ENCODE data around the gene TRAPPC14. TPM values are rescaled to one million over a fixed set of nuclear protein-coding genes. Genes with fewer than 3 reads are reported as not detected.
A peak's percentile ranks its signal among the peaks of the same experiment; 100 is the strongest.

TRAPPC14 gene
- total RNA-seq, 1 experiment from 2014 or later: 5.1 TPM

- peak in 1 of 2 experiments; percentile 65 for DNase-seq (ENCODE audit: low read depth in 1 of 2, low spot score in 2 of 2)
- Histone ChIP-seq H3K36me3 (peaks cover 12% of the 10 kb centered on the region), H3K27me3 (replicated peaks) (no peaks in the 10 kb centered on the region), H3K4me3 (peak overlapping the region; percentile 64), H3K9me3 (replicated peaks) (no peaks in the 10 kb centered on the region), H3K4me1 (replicated peaks) (peaks cover 9% of the 10 kb centered on the region), H3K27ac (peak overlapping the region; percentile 93; the same call in 1 of the 2 replicates)
These were observed 38.4 kb downstream of the TRAPPC14 start for GRCh38 chr7:100119970-100120732.

GRCh38 chr7:100119072-100119969 is 39.2 kb downstream of the TRAPPC14 start, which contains the start of the genes CNPY4 and TAF6:
TSS of gene CNPY4 (plus strand) at chr7:100119634. CDS start at chr7:100119745, 111 bp downstream.
TSS of gene TAF6 (minus strand) at chr7:100119358. CDS start at chr7:100114209, 5,149 bp downstream.
- H3K27me3 ChIP-seq (replicated peaks): no peaks in the 10 kb centered on the region
- peak; percentile 96 to 98 for DNase-seq (ENCODE audit: low read depth in 1 of 2, low spot score in 2 of 2)
- H3K4me1 ChIP-seq (replicated peaks): peaks cover 9% of the 10 kb centered on the region
- no peaks in the 10 kb centered on the region for H3K9me3 ChIP-seq (replicated peaks)
- peaks cover 15% of the 10 kb centered on the region for H3K36me3 ChIP-seq
- H3K27ac ChIP-seq: peak within 1 kb of the TSS; percentile 93
- H3K4me3 ChIP-seq: peak within 1 kb of the TSS; percentile 64

- Histone ChIP-seq H3K36me3 (peaks cover 22% of the 10 kb centered on the region), H3K4me1 (replicated peaks) (peaks cover 9% of the 10 kb centered on the region), H3K4me3 (peak overlapping the region; percentile 64), H3K27me3 (replicated peaks) (no peaks in the 10 kb centered on the region), H3K27ac (peak overlapping the region; percentile 93), H3K9me3 (replicated peaks) (no peaks in the 10 kb centered on the region)
- DNase-seq (ENCODE audit: low read depth in 1 of 2, low spot score in 2 of 2): no peak
These were observed 40.0 kb downstream of the TRAPPC14 start for GRCh38 chr7:100118388-100119071.

- H3K4me1 ChIP-seq (replicated peaks): peaks cover 1% of the 10 kb centered on the region
- no peaks in the 10 kb centered on the region for H3K9me3 ChIP-seq (replicated peaks)
- no peaks in the 10 kb centered on the region for H3K27me3 ChIP-seq (replicated peaks)
- no peak overlapping the region for H3K27ac ChIP-seq
- peaks cover 53% of the 10 kb centered on the region for H3K36me3 ChIP-seq
- H3K4me3 ChIP-seq: no peak overlapping the region
- DNase-seq (ENCODE audit: low read depth in 1 of 2, low spot score in 2 of 2): no peak
These were observed 43.5 kb downstream of the TRAPPC14 start for GRCh38 chr7:100115026-100115425.

GRCh38 chr7:100111914-100112313 is 46.6 kb downstream of the TRAPPC14 start:
- Histone ChIP-seq H3K27me3 (replicated peaks) (no peaks in the 10 kb centered on the region), H3K36me3 (peaks cover 70% of the 10 kb centered on the region), H3K9me3 (replicated peaks) (no peaks in the 10 kb centered on the region), H3K4me3 (no peak overlapping the region), H3K27ac (no peak overlapping the region), H3K4me1 (replicated peaks) (no peaks in the 10 kb centered on the region)
- DNase-seq (ENCODE audit: low read depth in 1 of 2, low spot score in 2 of 2): no peak

GRCh38 chr7:100111156-100111555 is 47.4 kb downstream of the TRAPPC14 start:
- H3K27ac ChIP-seq: no peak overlapping the region
- H3K36me3 ChIP-seq: peaks cover 76% of the 10 kb centered on the region
- H3K4me3 ChIP-seq: no peak overlapping the region
- H3K9me3 ChIP-seq (replicated peaks): no peaks in the 10 kb centered on the region
- H3K4me1 ChIP-seq (replicated peaks): no peaks in the 10 kb centered on the region
- DNase-seq (ENCODE audit: low read depth in 1 of 2, low spot score in 2 of 2): no peak
- H3K27me3 ChIP-seq (replicated peaks): no peaks in the 10 kb centered on the region

- Histone ChIP-seq H3K4me3 (no peak overlapping the region), H3K27ac (no peak overlapping the region), H3K4me1 (replicated peaks) (no peaks in the 10 kb centered on the region), H3K27me3 (replicated peaks) (no peaks in the 10 kb centered on the region), H3K9me3 (replicated peaks) (no peaks in the 10 kb centered on the region), H3K36me3 (peaks cover 82% of the 10 kb centered on the region)
- DNase-seq (ENCODE audit: low read depth in 1 of 2, low spot score in 2 of 2): no peak
These were observed 48.9 kb downstream of the TRAPPC14 start for GRCh38 chr7:100109521-100110163.

- DNase-seq (ENCODE audit: low read depth in 1 of 2, low spot score in 2 of 2): no peak
- Histone ChIP-seq H3K9me3 (replicated peaks) (no peaks in the 10 kb centered on the region), H3K4me1 (replicated peaks) (peaks cover 8% of the 10 kb centered on the region), H3K27ac (no peak overlapping the region), H3K4me3 (no peak overlapping the region), H3K36me3 (peaks cover 73% of the 10 kb centered on the region), H3K27me3 (replicated peaks) (no peaks in the 10 kb centered on the region)
These were observed 50.6 kb downstream of the TRAPPC14 start for GRCh38 chr7:100107890-100108289.

- H3K36me3 ChIP-seq: peaks cover 66% of the 10 kb centered on the region
- no peak for DNase-seq (ENCODE audit: low read depth in 1 of 2, low spot score in 2 of 2)
- no peaks in the 10 kb centered on the region for H3K27me3 ChIP-seq (replicated peaks)
- H3K4me3 ChIP-seq: no peak overlapping the region
- no peak overlapping the region for H3K27ac ChIP-seq
- no peaks in the 10 kb centered on the region for H3K9me3 ChIP-seq (replicated peaks)
- H3K4me1 ChIP-seq (replicated peaks): peaks cover 15% of the 10 kb centered on the region
These were observed 51.3 kb downstream of the TRAPPC14 start for GRCh38 chr7:100107125-100107737.

- H3K27ac ChIP-seq: no peak overlapping the region
- peaks cover 63% of the 10 kb centered on the region for H3K36me3 ChIP-seq
- H3K4me1 ChIP-seq (replicated peaks): peaks cover 19% of the 10 kb centered on the region
- H3K27me3 ChIP-seq (replicated peaks): no peaks in the 10 kb centered on the region
- no peak for DNase-seq (ENCODE audit: low read depth in 1 of 2, low spot score in 2 of 2)
- H3K4me3 ChIP-seq: no peak overlapping the region
- H3K9me3 ChIP-seq (replicated peaks): no peaks in the 10 kb centered on the region
These were observed 51.9 kb downstream of the TRAPPC14 start for GRCh38 chr7:100106633-100107032.

GRCh38 chr7:100105534-100105933 is 53.0 kb downstream of the TRAPPC14 start:
- peaks cover 56% of the 10 kb centered on the region for H3K36me3 ChIP-seq
- no peak for DNase-seq (ENCODE audit: low read depth in 1 of 2, low spot score in 2 of 2)
- H3K27ac ChIP-seq: no peak overlapping the region
- H3K4me1 ChIP-seq (replicated peaks): peaks cover 19% of the 10 kb centered on the region
- H3K4me3 ChIP-seq: no peak overlapping the region
- H3K27me3 ChIP-seq (replicated peaks): no peaks in the 10 kb centered on the region
- no peaks in the 10 kb centered on the region for H3K9me3 ChIP-seq (replicated peaks)
